Peyer's patch (tissue), 4 donors: ENCODE measurements around the gene COPZ1.

Experiments used
- CTCF ChIP-seq, 6 experiments: fragments of 450-650 bp in 4 of 6; fragments of 200-600 bp in 2 of 6; sonication (generic) in 1 of 6; IDR thresholded peaks; one replicate each; pipeline ENCODE4 v1.5.1; 2017 to 2019; ENCODE audit warnings: antibody characterized with exemption in 6 of 6, mild to moderate bottlenecking in 3 of 6, moderate library complexity in 1 of 6
- POLR2A ChIP-seq, 2 donors: fragments of 450-650 bp; IDR thresholded peaks; one replicate each; pipeline ENCODE4 v1.5.1; 2017; ENCODE audit warnings: antibody characterized with exemption in 2 of 2, mild to moderate bottlenecking in 2 of 2, moderate library complexity in 2 of 2

GRCh38 chr12:54369597-54370131 is 44.7 kb downstream of the COPZ1 start:
- TF ChIP-seq CTCF (IDR thresholded peaks at IDR 0.05) (no peak), POLR2A (IDR thresholded peaks at IDR 0.05) (no peak)
